ENCODE measurements around the gene RXRB.

The RXRB gene

DNA sequence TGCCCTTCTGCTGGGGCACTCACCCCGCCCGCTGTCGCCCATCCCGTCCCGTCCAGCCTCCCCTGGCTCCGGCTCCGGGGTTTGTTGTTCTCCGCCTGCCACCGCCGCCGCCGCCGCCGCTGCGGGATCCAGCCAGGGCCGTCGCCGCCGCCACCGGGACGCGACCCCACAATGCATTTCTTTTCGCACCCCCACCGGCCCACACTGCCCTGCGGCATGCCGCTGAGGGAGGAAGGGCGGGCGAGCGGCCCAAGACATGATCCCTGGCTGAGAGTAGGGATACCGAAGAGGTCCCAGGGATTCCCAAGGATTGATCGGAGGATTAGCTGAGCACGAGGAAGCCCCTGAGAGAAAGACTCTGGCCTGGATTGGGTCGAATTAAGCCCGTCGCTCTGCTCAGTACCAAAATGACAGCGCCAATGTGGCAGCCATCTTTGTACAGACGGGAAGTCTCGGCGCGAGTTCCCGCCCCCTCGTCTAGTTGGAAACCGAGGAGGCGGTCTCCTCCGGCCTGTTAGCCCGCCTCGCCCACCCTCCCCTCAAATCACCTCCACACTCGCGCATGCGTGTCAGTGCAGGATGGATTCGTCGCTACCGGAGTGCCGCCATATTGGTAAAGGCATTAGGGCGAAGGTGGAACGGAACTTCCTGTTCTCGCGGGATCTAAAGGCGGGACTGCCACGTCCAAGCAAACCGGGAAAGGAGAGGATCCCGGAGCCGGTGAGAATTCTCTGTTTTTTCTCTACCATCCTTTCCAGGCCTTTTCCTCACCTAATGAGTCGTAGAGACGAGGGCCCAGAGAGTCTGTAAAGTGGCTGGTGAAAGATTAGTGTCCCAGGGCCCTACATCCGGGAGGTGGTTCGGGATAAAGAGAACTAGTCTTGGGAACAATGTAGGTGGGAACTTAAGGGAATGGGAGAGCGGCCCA lies at the start of gene RXRB, which contains the start of gene SLC39A7:
TSS of gene RXRB (minus strand) at position 447 of the 928 bp plus-strand sequence. CDS start at position 258, 189 bp downstream.
TSS of gene SLC39A7 (plus strand) at position 649 of the 928 bp plus-strand sequence. CDS start 379 bp downstream, outside the sequence.
- no peaks in the 10 kb centered on the region for H3K27me3 ChIP-seq (ENCODE audit: control insufficient read depth in 5 of 5, insufficient read depth in 4 of 5, low read length in 5 of 5)
- peak within 1 kb of the TSS; percentile 96 for H3K27ac ChIP-seq (ENCODE audit: low read depth, low read length)
- peaks cover 17 to 64% (median 57%) of the 10 kb centered on the region in 5 donors for H3K4me1 ChIP-seq (ENCODE audit: control insufficient read depth in 5 of 5, insufficient read depth in 5 of 5, low read length in 5 of 5)
- peak within 1 kb of the TSS; percentile 91 to 95 (median 93) for H3K4me3 ChIP-seq (ENCODE audit: low read depth in 1 of 5, low read length in 5 of 5)
- H3K9ac ChIP-seq (ENCODE audit: low read length in 5 of 5) = peak within 1 kb of the TSS; percentile 89 to 99 (median 96)
- peaks cover 7 to 48% (median 40%) of the 10 kb centered on the region in 5 donors for H3K36me3 ChIP-seq (ENCODE audit: control insufficient read depth in 5 of 5, insufficient read depth in 5 of 5, low read length in 5 of 5)
- no peaks in the 10 kb centered on the region for H3K9me3 ChIP-seq (ENCODE audit: control insufficient read depth in 5 of 5, low read length in 5 of 5)

- Histone ChIP-seq H3K9me3 (ENCODE audit: control insufficient read depth in 5 of 5, low read length in 5 of 5) (no peaks in the 10 kb centered on the region), H3K4me1 (ENCODE audit: control insufficient read depth in 5 of 5, insufficient read depth in 5 of 5, low read length in 5 of 5) (peaks cover 9 to 27% (median 25%) of the 10 kb centered on the region in 5 donors), H3K27ac (ENCODE audit: low read depth, low read length) (peak overlapping the region; percentile 93), H3K36me3 (ENCODE audit: control insufficient read depth in 5 of 5, insufficient read depth in 5 of 5, low read length in 5 of 5) (peaks cover 2 to 31% (median 11%) of the 10 kb centered on the region in 5 donors), H3K4me3 (ENCODE audit: low read depth in 1 of 5, low read length in 5 of 5) (peak overlapping the region; percentile 68 to 84 (median 79)), H3K9ac (ENCODE audit: low read length in 5 of 5) (peak overlapping the region; percentile 44 to 97 (median 87)), H3K27me3 (ENCODE audit: control insufficient read depth in 5 of 5, insufficient read depth in 4 of 5, low read length in 5 of 5) (no peaks in the 10 kb centered on the region)
Measured at GRCh38 chr6:33249732-33250630, 49.5 kb upstream of the RXRB start.

DNA sequence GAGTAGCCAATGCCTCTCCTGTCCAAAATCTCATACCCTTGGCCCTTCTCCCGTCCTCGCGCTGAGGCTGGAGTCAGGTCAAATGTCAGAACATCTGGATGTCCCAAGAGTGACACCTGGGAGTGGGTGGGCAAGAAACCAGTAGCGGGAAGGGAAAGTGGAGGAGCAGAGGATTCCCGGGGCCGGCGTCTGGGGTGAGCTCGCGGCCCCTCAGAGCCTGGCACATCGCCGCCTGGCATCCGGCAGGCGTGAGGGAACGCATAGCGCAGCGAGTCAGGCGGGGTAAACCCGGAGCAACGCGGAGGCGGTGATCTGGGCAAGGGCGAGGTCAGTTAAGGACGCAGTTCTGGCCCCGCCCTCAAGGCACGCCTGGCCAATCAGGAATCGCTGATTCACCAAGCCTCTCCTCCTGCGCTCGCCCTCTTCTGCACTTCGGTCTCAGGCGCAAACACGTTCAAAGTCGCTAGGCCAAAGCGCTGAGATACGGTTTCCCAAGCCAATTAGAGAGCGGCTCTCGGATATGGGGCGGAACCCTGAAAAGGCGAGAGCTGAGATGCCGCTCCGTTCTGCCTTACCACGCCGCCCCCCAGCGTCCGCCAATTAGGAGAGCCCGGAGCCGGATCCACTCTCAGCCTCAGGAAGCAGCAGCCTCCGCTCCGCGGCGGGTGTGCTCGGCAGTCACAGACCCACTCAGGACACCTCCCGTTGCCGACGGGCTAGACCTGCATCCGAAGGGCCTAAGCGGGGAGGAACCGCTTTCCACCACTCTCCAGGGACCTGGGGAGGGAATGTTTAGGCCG lies 48.7 kb upstream of the RXRB start:
- H3K9me3 ChIP-seq (ENCODE audit: control insufficient read depth in 5 of 5, low read length in 5 of 5) = no peaks in the 10 kb centered on the region
- peak overlapping the region; percentile 93 for H3K27ac ChIP-seq (ENCODE audit: low read depth, low read length)
- peak overlapping the region; percentile 68 to 84 (median 79) for H3K4me3 ChIP-seq (ENCODE audit: low read depth in 1 of 5, low read length in 5 of 5)
- H3K36me3 ChIP-seq (ENCODE audit: control insufficient read depth in 5 of 5, insufficient read depth in 5 of 5, low read length in 5 of 5) = peaks cover 2 to 27% (median 11%) of the 10 kb centered on the region in 5 donors
- no peaks in the 10 kb centered on the region for H3K27me3 ChIP-seq (ENCODE audit: control insufficient read depth in 5 of 5, insufficient read depth in 4 of 5, low read length in 5 of 5)
- H3K4me1 ChIP-seq (ENCODE audit: control insufficient read depth in 5 of 5, insufficient read depth in 5 of 5, low read length in 5 of 5) = peaks cover 9 to 27% (median 25%) of the 10 kb centered on the region in 5 donors
- peak overlapping the region; percentile 47 to 97 (median 87) for H3K9ac ChIP-seq (ENCODE audit: low read length in 5 of 5)

DNA sequence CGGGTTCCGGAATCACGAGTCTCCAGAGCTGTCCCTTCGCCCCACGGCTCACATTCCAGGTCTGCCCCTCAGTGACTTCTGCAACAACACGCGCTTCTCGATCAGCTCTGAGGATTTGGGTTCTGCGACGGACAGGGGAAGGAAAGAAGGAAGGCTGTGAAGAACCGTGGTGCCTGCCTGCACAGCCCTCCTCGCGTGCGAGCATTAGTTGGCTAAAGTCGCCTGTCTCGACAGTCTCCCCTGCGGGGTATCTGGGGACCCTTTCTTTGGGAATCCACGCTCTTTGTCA lies 48.1 kb upstream of the RXRB start:
- H3K36me3 ChIP-seq (ENCODE audit: control insufficient read depth in 5 of 5, insufficient read depth in 5 of 5, low read length in 5 of 5) = peaks cover 2 to 24% (median 11%) of the 10 kb centered on the region in 5 donors

DNA sequence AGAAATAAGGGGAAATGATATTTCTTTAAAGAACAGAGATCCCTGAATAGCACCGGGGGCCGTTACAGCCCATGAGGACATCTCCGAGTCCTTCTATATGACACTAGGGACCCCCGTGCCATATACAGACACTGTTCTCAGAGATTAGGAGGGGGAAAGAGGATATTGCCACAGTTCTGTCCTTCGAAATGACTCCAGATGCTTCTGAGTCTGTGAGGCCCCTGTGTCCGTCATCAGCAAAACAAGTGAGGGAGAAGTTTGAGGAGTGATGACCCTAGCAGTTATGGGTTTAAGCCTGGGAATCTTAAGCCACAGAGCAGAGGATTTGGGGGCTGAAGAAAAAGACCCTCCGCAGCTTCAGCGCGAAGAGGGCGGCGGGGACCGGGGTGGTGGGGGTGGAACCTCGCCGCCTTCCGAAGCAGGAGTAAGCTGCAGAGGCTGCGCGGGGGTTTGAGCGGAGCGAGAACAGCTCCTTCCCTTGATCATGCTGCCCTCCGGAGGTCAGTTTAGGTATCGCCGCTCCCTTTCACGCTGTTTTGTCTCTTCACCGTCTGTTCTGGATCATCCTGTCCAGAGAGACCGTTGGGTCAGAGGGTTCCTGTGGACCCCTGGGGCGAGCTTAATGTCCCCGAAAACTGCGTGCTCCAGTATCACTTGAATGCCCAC lies 47.6 kb upstream of the RXRB start:
- Histone ChIP-seq H3K9me3 (ENCODE audit: control insufficient read depth in 5 of 5, low read length in 5 of 5) (no peaks in the 10 kb centered on the region), H3K4me1 (ENCODE audit: control insufficient read depth in 5 of 5, insufficient read depth in 5 of 5, low read length in 5 of 5) (peaks cover 9 to 27% (median 25%) of the 10 kb centered on the region in 5 donors), H3K27ac (ENCODE audit: low read depth, low read length) (peak overlapping the region; percentile 93), H3K9ac (ENCODE audit: low read length in 5 of 5) (peak overlapping the region in 4 of 5 donors; percentile 47 to 84 (median 79)), H3K36me3 (ENCODE audit: control insufficient read depth in 5 of 5, insufficient read depth in 5 of 5, low read length in 5 of 5) (peaks cover 2 to 23% (median 11%) of the 10 kb centered on the region in 5 donors), H3K4me3 (ENCODE audit: low read depth in 1 of 5, low read length in 5 of 5) (peak overlapping the region; percentile 35 to 84 (median 68)), H3K27me3 (ENCODE audit: control insufficient read depth in 5 of 5, insufficient read depth in 4 of 5, low read length in 5 of 5) (no peaks in the 10 kb centered on the region)

More for the DNA sequence above, 48.1 kb upstream of the RXRB start:
- Histone ChIP-seq H3K4me1 (ENCODE audit: control insufficient read depth in 5 of 5, insufficient read depth in 5 of 5, low read length in 5 of 5) (peaks cover 9 to 27% (median 25%) of the 10 kb centered on the region in 5 donors), H3K9ac (ENCODE audit: low read length in 5 of 5) (peak overlapping the region; percentile 47 to 84 (median 75)), H3K27ac (ENCODE audit: low read depth, low read length) (peak overlapping the region; percentile 93), H3K9me3 (ENCODE audit: control insufficient read depth in 5 of 5, low read length in 5 of 5) (no peaks in the 10 kb centered on the region), H3K4me3 (ENCODE audit: low read depth in 1 of 5, low read length in 5 of 5) (peak overlapping the region; percentile 35 to 84 (median 68)), H3K27me3 (ENCODE audit: control insufficient read depth in 5 of 5, insufficient read depth in 4 of 5, low read length in 5 of 5) (no peaks in the 10 kb centered on the region)

- no peak overlapping the region for H3K27ac ChIP-seq (ENCODE audit: low read depth, low read length)
- H3K9me3 ChIP-seq (ENCODE audit: control insufficient read depth in 5 of 5, low read length in 5 of 5) = no peaks in the 10 kb centered on the region
- no peak overlapping the region for H3K9ac ChIP-seq (ENCODE audit: low read length in 5 of 5)
- no peaks in the 10 kb centered on the region for H3K36me3 ChIP-seq (ENCODE audit: control insufficient read depth in 5 of 5, insufficient read depth in 5 of 5, low read length in 5 of 5)
- H3K4me3 ChIP-seq (ENCODE audit: low read depth in 1 of 5, low read length in 5 of 5) = no peak overlapping the region
- H3K27me3 ChIP-seq (ENCODE audit: control insufficient read depth in 5 of 5, insufficient read depth in 4 of 5, low read length in 5 of 5) = peaks cover 0 to 7% (median 0%) of the 10 kb centered on the region in 5 donors
- peaks cover 0 to 7% (median 6%) of the 10 kb centered on the region in 5 donors for H3K4me1 ChIP-seq (ENCODE audit: control insufficient read depth in 5 of 5, insufficient read depth in 5 of 5, low read length in 5 of 5)
Measured at GRCh38 chr6:33243476-33243875, 43.0 kb upstream of the RXRB start.

DNA sequence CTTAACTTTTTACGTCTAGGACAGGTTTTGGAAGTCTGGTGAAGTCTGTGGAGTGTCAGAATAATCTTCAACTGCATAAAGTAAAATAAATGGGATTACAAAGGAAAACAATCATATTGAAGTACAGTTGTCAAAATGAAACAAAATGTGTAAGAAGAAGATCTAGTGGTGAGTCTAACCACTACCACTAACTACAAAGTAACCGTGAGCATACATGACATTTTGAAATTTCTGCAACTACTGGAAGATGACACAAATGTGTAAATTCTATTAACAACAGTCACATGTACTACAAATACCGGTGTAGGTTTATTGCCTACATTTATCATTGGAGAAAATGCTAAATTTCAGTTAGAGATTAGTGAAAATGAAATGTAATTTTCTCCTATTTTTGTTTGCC lies 41.5 kb upstream of the RXRB start:
- Histone ChIP-seq H3K36me3 (ENCODE audit: control insufficient read depth in 5 of 5, insufficient read depth in 5 of 5, low read length in 5 of 5) (no peaks in the 10 kb centered on the region), H3K9ac (ENCODE audit: low read length in 5 of 5) (no peak overlapping the region), H3K4me3 (ENCODE audit: low read depth in 1 of 5, low read length in 5 of 5) (no peak overlapping the region), H3K9me3 (ENCODE audit: control insufficient read depth in 5 of 5, low read length in 5 of 5) (no peaks in the 10 kb centered on the region), H3K27ac (ENCODE audit: low read depth, low read length) (no peak overlapping the region), H3K27me3 (ENCODE audit: control insufficient read depth in 5 of 5, insufficient read depth in 4 of 5, low read length in 5 of 5) (peaks cover 0 to 7% (median 0%) of the 10 kb centered on the region in 5 donors), H3K4me1 (ENCODE audit: control insufficient read depth in 5 of 5, insufficient read depth in 5 of 5, low read length in 5 of 5) (no peaks in the 10 kb centered on the region)

DNA sequence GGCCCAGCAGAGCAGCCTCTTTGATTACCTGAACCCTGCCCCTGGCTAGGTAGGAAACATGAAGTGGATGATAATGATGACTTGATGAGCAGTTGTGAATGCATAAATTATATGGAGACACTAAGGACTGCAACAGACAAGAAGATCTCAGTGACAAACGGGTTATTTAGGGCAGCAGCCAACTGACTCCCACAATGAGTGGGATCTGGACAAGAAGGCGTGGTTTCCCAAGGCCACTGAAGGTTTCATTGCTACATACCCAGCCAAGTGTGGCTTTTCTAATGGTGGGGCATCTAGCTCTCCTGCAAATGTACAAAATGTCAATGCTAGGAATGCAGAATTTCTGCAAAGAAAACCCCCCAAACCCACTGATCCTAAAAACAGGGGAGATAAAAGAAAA lies 37.3 kb upstream of the RXRB start:
- Histone ChIP-seq H3K4me3 (ENCODE audit: low read depth in 1 of 5, low read length in 5 of 5) (no peak overlapping the region), H3K4me1 (ENCODE audit: control insufficient read depth in 5 of 5, insufficient read depth in 5 of 5, low read length in 5 of 5) (peaks cover 0 to 6% (median 0%) of the 10 kb centered on the region in 5 donors), H3K27ac (ENCODE audit: low read depth, low read length) (no peak overlapping the region), H3K9ac (ENCODE audit: low read length in 5 of 5) (no peak overlapping the region), H3K27me3 (ENCODE audit: control insufficient read depth in 5 of 5, insufficient read depth in 4 of 5, low read length in 5 of 5) (peaks cover 0 to 22% (median 7%) of the 10 kb centered on the region in 5 donors), H3K36me3 (ENCODE audit: control insufficient read depth in 5 of 5, insufficient read depth in 5 of 5, low read length in 5 of 5) (no peaks in the 10 kb centered on the region), H3K9me3 (ENCODE audit: control insufficient read depth in 5 of 5, low read length in 5 of 5) (no peaks in the 10 kb centered on the region)

DNA sequence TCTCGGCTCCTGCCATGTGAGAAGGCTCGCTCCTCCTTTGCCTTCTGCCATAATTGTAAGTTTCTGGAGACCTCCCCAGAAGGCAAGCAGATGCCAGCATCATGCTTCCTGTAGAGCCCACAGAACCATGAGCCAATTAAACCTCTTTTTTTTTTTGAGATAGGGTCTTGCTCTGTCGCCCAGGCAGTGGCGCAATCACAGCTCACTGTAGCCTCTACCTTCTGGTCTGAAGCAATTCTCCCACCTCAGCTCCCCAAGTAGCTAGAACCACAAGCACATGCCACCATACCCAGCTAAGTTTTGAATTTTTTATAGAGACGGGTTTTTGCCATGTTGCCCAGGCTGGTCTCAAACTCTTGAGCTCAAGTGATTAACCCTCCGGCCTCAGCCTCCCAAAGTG lies 36.4 kb upstream of the RXRB start:
- no peak overlapping the region for H3K27ac ChIP-seq (ENCODE audit: low read depth, low read length)
- no peak overlapping the region for H3K9ac ChIP-seq (ENCODE audit: low read length in 5 of 5)
- no peak overlapping the region for H3K4me3 ChIP-seq (ENCODE audit: low read depth in 1 of 5, low read length in 5 of 5)
- peaks cover 0 to 6% (median 0%) of the 10 kb centered on the region in 5 donors for H3K4me1 ChIP-seq (ENCODE audit: control insufficient read depth in 5 of 5, insufficient read depth in 5 of 5, low read length in 5 of 5)
- no peaks in the 10 kb centered on the region for H3K36me3 ChIP-seq (ENCODE audit: control insufficient read depth in 5 of 5, insufficient read depth in 5 of 5, low read length in 5 of 5)
- peaks cover 0 to 22% (median 7%) of the 10 kb centered on the region in 5 donors for H3K27me3 ChIP-seq (ENCODE audit: control insufficient read depth in 5 of 5, insufficient read depth in 4 of 5, low read length in 5 of 5)
- no peaks in the 10 kb centered on the region for H3K9me3 ChIP-seq (ENCODE audit: control insufficient read depth in 5 of 5, low read length in 5 of 5)
